Lung microvascular endothelial cell (primary cell): Measurements from ENCODE around the gene PCDH11X. TPM values are rescaled to one million over a fixed set of nuclear protein-coding genes. Genes with fewer than 3 reads are reported as not detected.
"Not testable (repeated sequence)": the region's sequence is repeated elsewhere in the genome, so short reads cannot be mapped to it uniquely, and the experiment has no call there.

Experiments
- DNase-seq, 2 donors: peaks; one replicate each; pipeline versions ENCODE4 v3.0.0 to v3.0.0-alpha.2; 2010; ENCODE audit warnings: low read depth in 2 of 2
- total RNA-seq: library from RNA; depleted of rRNA; stranded (reverse); fragments of >200 nt; gene quantifications from 2 replicates; pipeline ENCODE4 v1.2.1, GENCODE V29; 2014

PCDH11X gene
- total RNA-seq = not detected in 2 replicates

- DNase-seq = not testable (repeated sequence)
Measured at GRCh38 chrX:91779135-91779534, at the start of gene PCDH11X. PCDH11X (plus strand) TSS chrX:91779375; CDS start chrX:91835505, 56,130 bp downstream.

- DNase-seq = not testable (repeated sequence)
Measured at GRCh38 chrX:91747446-91747845, 31.7 kb upstream of the PCDH11X start.

GRCh38 chrX:91753022-91753421, 26.2 kb upstream of the PCDH11X start:
- not testable (repeated sequence) for DNase-seq

GRCh38 chrX:91770619-91771488, 8.3 kb upstream of the PCDH11X start:
- DNase-seq = not testable (repeated sequence)

GRCh38 chrX:91773943-91774342, 5.2 kb upstream of the PCDH11X start:
- not testable (repeated sequence) for DNase-seq

GRCh38 chrX:91780008-91780407, 833 bp downstream of the PCDH11X start:
- not testable (repeated sequence) for DNase-seq

GRCh38 chrX:91780698-91781097, 1.5 kb downstream of the PCDH11X start:
- DNase-seq = not testable (repeated sequence)

- peak in 1 of 2 donors; percentile 3 for DNase-seq
Measured at GRCh38 chrX:91781553-91782298, 2.6 kb downstream of the PCDH11X start.

- not testable (repeated sequence) for DNase-seq
Measured at GRCh38 chrX:91782825-91783224, 3.6 kb downstream of the PCDH11X start.

- not testable (repeated sequence) for DNase-seq
Measured at GRCh38 chrX:91817537-91817936, 38.4 kb downstream of the PCDH11X start.

- not testable (repeated sequence) for DNase-seq
Measured at GRCh38 chrX:91825321-91825720, 46.1 kb downstream of the PCDH11X start.
